Stimulated activated CD4-positive, alpha-beta T cell treated with anti-CD3 and anti-CD28 coated beads, Interleukin-4, amount 100 ng/mL, for 24 hours (primary cell): Measurements from ENCODE around the gene STX4.

Source experiments
- DNase-seq: peaks from one replicate; pipeline ENCODE4 v3.0.0-alpha.2; 2020

The STX4 gene

DNA sequence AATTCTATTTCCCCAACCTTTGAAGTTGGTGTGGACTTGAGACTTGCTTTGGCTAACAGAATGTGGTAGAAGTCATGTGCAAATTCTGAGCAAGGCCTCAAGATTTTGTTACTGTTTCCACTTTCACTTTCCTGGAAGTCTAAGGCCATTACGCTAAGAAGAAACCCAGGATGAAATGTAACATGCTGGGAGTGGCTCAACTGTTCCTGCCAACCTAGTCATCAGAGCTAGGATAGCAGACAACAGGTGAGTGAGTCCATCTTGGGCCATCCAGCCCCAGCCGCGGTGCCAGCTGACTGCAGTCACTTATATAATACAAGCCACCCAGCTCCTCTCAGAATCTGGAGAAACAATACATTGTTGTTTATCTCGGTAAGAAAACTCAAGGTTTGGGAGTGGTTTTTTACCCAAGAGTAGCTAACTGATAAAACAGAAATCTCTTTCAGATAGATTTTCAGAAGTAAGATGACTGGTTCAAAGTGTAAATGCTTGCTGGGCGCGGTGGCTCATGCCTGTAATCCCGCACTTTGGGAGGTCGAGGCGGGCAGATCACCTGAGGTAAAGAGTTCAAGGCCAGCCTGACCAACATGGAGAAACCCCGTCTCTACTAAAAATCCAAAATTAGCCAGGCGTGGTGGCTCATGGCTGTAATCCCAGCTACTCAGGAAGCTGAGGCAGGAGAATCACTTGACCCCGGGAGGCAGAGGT is 10.7 kb upstream of the STX4 start:
- no peak for DNase-seq

DNA sequence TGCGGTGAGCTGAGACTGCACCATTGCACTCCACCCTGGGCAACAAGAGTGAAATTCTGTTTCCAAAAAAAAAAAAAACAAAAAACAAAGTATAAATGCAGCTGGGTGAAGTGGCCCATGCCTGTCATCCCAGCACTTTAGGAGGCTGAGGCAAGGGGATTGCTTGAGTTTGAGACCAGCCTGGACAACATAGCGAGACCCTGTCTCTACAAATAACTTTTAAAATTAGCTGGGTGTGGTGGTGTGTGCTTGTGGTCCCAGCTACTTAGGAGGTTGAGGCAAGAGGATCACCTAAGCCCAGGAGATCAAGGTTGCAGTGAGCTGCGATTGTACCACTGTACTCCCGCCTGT is 10.1 kb upstream of the STX4 start:
- DNase-seq = no peak

DNA sequence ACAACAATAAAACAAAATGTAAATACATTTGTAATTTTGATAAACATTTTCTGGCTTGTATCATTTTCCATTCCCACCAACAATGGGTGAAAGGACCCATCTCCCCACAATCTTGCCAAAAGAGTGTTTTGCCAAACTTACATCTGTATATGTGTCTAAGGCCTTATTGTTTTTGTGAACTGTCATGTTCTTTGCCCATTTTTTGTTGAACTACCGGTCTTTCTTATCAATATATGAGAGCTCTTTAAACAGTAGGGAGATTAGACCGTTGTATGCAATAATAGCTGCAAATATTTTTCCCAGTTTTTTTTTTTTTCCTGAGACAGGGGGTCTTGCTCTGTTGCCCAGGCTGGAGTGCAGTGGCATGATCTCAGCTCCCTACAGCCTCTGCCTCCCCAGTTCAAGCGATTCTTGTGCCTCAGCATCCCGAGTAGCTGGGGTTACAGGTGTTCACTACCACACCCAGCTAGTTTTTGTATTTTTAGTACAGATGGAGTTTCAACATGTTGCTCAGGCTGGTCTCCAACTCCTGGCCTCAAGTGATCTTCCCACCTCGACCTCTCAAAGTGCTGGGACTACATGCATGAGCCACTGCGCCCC is 9.6 kb upstream of the STX4 start:
- DNase-seq = no peak

DNA sequence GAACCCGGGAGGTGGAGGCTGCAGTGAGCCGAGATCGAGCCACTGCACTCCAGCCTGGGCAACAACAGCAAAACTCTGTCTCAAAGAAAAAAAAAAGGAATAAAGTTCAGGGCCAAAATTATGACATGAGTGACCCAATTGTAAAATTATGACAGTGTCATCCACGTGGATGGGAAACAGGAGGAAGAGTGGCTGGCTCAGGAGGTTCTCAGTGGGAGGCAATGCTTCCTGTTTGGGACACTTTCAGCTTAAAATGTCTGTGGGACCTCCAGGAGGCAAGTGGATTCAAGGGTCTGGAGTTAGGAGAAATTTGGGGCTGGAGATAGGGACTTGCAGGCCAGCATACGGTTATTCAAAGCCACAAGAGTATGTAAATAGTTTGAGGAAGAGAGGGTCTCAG is 8.0 kb upstream of the STX4 start:
- DNase-seq = no peak

DNA sequence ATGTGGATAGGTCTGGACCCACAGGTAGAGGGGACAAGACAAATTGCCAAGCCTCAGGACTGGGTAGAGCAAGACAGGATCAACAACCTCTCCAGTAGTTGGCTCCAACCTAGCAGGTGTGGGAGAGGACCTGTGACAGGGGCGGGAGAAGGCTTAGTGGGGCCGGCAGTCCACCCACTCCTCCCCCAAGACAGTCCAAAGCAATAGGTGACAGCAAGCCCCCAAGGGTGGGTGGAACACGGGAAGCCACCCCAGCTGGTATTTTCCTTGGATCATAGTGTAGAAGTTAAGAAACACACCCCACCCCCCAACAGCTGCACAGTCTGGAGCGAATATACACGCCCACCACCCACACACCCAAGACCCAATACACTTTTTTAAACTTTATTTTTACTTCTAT is 4.1 kb upstream of the STX4 start:
- no peak for DNase-seq

DNA sequence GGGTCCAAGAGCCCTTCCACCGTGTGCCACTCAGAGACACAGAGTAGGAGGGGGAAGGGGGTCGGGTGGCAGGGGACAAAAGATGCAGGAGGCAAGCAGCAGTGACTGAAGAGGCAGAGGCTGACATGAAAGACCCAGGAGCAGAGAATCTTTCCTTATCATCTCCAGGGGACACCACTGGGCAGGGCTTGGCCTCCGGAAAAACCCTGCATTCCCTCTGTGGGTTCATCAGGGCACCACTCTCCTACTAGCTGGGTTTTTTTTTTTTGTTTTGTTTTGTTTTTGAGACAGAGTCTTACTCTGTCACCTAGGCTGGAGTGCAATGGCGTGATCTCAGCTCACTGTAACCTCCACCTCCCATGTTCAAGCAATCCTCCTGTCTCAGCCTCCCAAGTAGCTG is 2.1 kb upstream of the STX4 start:
- no peak for DNase-seq

DNA sequence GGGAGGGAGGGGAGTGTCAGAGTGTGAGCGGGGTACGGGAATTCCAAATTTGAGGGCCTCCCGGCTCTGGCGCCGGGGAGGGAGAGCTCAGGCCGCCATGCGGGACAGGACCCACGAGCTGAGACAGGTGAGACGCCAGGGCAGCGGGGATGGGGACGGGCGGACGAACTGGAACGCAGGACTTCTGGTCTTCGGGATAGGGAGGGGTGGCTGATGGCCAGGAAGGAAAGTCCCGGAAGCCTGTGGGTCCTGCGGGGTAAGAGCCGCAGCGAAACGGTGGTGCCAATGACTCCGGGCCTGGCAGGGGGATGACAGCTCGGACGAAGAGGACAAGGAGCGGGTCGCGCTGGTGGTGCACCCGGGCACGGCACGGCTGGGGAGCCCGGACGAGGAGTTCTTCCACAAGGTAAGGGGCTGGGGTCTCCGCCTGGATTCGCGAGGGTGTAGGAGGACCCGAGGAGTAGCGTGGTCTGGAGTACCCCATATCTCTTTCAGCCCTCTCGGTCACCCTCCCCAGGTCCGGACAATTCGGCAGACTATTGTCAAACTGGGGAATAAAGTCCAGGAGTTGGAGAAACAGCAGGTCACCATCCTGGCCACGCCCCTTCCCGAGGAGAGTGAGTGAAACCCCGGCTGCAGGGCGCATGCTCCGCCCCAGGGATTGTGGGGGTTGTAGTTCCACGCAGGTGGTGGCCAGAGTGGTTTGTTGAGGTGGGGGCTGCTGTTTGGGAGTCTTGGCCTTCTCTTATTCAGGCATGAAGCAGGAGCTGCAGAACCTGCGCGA is 543 bp downstream of the STX4 start:
- DNase-seq = peak; percentile 91

DNA sequence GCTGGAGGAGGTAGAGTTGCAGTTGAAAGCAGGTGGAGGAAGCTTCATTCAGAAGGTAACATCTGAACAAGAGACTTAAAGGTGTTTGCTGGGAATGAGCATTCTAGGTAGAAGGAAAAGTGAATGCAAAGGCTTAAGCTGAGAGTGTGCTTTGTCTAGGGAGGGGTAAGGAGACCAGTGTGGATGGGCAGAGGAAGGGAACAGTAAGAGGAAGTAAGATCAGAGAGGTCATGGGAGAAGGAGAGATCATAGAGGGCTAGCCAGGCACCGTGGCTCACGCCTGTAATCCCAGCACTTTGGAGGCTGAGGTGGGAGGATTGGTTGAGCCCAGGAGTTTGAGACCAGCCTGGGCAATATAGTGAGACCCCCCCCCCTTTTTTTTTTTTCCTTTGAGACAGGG is 3.3 kb downstream of the STX4 start:
- no peak for DNase-seq

DNA sequence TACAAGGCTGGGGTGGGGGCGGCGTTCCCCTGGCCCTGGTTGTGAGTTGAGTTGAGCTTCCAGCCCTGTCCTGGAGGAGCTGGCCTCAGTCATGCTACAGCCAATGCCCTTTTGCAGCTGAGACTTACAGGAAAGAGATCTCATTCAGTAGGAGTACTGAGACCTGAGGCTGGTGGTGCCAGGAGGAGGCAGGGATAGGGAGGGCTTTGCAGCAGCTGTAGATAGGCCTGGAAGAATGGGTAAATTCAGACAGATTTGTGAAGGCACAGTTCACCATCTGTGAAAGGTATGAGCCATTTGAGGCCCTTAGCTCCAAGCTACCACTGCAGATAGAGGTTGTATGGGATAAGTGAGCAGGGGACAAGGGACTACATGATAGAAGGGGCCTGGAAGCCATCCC is 5.6 kb downstream of the STX4 start:
- no peak for DNase-seq

DNA sequence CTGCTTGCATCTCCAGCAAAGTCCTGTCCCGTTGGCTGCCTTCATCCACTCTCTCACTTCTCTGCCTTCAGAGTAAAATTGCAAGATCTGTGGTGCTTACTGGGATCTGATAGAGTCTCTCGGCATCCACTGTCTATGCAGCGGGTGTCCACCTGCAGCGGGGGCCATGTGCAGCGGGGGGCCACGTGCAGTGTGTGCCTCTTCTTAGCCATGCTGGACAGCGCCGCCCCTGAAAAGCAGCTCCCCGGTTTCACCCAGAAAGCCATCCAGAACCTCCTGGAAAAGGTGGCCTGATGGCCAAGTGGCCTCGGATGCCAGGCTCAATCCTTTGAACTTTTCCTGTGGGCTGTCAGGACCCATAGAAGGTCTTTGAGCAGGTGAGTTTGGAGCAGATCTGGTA is 9.5 kb downstream of the STX4 start:
- no peak for DNase-seq

DNA sequence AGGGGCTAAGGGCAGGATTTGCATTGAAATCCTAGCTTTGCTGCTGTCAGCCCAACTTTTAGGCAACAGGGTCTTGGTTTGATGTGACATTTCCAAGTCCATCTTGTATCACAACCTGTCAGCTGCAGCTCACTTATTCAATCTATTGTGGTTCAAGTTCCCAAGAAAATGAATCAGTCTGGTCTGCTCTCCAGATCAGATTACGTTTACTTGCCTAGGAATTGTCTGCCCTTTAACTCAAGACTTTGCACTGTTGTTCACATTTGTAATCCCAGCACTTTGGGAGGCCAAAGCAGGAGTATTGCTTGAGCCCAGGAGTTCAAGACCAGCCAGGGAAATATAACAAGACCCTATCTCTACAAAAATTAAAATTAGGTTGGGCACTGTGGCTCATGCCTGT is 10.0 kb downstream of the STX4 start:
- DNase-seq = no peak

DNA sequence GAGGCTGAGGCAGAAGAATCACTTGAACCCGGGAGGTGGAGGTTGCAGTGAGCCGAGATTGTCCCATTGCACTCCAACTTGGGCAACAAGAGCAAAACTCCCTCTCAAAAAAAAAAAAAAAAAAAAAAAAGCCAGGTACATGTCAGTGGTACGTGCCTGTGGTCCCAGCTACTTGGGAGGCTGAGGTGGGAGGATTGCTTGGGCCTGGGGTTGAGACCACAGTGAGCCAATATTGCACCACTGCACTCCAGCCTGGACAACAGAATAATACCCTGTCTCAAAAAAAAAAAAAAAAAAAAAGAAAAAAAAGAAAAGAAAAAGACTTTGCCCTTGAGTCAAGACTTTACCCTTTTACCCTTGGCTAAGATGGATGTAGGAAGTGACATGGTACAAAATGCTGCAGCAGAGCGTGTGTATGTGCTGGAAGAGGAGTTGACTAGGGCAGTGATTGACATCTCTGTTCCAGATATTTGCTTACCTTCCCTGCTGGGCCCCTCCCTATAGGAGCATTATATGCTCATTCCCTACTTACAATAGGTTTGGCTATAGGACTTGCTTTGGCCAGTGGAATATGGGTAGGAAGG is 10.6 kb downstream of the STX4 start:
- no peak for DNase-seq

DNA sequence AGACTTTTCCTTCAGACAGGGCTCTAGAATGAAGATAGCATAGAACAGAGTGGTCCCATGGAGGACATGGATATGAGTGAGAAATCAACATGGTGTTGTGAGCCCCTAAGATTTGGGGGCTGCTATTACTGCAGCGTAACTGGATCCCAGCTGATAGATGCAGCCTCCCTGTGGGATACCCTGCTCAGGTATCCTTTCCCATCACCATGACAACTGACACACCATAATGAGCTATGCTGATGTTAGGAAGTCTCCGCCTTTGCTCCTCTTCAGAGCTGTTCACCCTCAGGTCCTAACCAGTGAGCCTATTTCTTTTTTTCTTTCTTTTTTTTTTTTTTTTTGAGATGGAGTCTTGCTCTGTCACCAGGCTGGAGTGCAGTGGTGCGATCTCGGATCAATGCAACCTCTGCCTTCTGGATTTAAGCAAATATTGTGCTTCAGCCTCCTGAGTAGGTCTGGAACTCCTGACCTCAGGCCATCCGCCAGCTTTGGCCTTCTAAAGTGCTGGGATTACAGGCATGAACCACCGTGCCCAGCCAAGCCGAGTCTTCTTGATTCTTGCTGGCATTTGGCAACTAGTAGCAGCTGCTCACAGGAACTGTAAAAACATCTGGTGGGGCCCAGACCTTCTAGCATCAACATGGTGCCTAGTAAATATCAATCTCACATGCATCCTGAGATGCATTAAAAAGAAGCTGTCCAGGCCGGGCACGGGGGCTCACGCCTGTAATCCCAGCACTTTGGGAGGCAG is 17.1 kb downstream of the STX4 start:
- no peak for DNase-seq

DNA sequence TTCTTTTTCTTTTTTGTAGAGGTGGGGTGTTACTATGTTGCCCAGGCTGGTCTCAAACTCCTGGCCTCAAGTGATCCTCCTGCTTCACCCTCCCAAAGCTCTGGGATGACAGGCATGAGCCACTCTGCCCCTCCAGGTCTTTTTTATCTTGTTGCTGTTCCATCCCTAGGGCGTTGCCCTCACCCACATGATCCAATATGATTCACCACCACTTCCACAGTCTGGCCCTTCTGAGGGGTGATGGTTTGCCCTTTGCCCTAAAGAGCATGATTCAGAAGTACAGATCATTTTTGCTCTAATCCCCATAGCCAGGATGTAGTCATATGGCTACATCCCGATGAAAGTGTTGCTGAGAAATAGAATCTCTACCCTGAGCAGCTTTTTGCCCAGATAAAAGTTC is 18.8 kb downstream of the STX4 start:
- no peak for DNase-seq

DNA sequence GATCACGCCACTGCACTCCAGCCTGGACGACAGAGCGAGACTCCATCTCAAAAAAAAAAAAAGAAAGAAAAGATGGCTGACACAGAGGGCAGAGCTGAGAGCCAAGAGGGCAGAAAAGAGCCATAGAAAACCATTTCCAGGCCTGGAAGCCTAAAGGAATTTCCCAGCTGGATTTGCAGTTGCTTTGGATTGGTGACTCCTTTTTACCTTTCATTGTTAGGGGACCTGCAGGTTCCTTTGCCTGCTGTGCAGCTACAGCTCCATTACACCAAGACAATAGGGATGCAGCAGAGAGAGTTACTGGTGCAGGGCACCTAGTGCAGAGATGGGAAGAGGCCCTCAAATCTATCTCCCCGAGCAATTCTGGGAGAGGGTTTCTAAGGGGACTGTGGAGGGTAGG is 22.3 kb downstream of the STX4 start:
- no peak for DNase-seq

DNA sequence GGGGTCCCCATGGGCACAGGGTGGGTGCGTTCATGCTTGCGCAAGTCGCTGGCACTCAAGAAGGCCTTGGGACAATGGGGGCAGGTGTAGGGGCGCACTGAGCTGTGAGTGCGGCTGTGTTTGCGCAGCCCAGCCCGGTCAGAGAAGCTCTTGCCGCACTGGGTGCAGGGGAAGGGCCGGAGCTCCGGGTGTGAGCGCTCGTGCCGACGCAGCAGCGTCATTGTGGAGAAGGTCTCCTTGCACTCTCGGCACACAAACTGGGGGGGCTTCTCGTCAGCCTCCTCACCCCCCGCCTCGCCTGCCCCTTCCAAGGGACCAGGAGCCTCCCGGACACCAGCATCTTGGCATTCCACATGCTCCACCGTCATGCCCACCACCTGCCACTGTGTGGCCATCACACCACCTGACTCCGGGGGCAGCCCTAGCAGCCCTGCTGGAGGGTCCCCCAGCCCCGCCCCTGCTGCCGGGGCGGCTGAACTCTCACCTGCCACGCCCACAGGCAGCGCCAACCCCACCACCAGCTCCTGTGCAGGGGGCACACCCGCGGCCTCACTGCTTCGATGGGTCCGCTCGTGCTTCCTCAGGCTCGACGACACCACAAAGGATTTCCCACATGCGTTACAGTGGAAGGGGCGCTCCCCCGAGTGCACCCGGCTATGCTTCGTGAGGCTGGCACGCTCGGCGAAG is 27.9 kb downstream of the STX4 start:
- DNase-seq = no peak

DNA sequence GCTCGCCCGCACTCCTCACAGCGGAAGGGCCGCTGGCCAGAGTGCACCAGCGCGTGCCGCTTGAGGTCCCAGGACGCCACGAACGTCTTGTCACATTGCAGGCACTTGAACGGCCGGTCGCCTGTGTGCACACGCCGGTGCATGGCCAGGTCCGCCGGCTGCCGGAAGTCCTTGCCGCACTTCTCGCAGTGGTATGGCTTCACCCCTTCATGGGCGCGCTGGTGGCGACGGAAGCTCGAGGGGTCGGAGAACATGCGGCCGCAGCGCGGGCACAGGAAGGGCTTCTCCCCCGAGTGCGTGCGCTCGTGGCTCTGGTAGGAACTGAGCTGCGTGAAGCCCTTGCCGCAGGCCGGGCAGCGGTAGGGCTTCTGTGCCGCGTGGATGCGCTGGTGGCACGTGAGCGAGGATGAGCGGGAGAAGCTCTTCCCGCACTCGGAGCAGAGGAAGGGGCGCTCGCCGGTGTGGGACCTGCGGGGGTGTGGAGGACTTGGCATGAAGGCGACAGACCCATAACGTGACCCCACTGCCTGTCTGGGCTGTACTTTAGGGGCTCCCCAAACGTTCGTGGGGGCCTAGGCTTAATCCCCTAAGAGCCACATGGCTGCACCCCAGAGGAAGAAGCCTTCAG is 28.6 kb downstream of the STX4 start:
- DNase-seq = no peak

DNA sequence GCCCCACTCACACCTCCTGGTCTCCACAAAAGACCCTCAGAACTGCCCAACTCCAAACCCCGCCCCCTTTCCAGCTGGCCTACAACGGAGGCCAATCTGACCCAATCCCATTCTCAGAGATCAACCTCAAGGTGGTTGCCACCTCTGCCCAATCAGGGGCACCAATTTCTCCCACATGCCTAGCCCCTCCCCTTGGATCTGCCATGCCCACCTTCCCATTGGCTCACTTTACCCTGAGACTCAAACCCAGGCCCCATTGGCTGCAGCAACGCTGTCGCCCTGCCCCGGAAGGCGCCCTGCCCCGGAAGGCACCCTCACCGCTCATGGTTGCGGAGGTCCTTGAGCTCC is 30.1 kb downstream of the STX4 start:
- DNase-seq = no peak

DNA sequence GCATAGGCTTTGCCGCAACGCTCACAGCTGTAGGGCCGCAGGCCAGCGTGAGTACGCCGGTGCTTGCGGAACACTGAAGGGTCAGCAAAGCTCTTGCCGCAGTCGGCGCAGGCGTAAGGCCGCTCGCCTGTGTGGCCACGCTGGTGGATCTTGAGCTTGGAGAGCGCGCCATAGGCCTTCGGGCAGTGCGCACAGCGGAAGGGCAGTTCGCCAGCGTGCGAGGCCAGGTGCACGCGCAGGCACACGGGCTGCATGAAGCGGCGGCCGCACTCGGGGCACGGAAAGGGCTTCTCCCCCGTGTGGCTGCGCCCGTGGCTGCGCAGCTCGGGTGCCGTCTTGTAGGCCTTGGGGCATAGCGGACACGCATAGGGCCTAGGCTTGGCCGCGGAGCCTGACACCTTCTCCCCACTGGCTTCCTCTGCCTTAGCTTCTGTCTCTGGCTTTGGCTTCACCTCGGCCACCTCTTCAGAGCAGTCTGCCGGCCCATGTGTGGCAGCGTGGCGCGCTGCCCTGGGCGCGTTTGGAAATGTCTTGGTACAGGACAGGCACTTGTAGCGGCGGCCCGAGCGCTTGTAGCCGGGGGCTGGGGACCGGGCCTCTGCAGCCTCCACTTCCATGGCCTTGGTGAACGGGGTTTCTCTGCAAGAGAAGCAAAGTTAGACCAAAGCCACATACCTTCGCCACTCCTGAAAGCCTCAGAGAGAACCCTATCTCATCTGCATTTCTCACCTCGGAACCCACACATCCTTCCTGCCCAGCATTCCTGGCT is 30.7 kb downstream of the STX4 start:
- DNase-seq = no peak

DNA sequence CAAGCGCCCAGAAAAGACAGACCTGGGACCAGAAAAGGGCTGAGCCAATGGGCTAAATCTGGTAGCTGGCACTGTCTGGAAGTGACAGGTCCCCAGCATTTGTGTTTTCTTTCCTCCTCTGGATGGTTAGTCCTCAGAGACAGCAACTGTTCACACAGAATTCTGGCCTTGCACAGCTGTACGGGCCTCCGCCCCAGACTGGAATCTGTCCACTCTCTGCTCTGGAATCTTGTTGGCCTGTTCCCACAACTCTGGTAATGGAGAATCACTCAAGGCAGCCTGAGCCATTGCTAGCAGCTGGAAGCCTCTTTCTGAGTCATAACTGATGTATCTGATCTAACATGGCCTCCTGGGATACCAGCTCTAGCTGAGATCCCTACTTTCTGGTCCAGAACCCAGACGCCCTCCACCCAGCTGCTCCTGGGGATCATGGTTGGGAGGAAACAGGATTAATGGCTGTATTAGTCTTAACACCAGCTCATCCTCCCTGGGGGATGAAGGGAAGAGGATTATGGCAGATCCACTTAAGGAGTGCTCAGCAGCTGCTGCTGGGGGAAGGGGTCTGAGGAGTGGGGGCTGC is 31.6 kb downstream of the STX4 start:
- DNase-seq = no peak

DNA sequence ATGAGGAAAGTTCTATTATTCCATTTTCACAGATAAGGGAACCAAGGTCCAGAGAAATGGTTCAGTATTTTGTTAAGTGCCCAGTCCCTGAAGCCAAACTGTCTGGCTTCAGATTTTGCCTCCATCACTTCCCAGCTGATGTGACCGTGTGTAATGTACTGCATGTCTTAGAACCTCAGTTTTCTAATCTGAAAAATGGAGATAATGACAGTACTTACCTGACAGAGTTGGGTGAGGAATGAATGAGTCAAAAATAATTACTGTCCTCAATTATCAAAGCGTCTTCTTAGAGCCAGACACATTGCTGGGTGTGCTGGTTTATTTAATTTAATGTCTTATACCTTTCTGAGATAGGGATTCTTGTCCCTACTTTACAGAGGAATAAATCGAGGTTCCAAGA is 34.0 kb downstream of the STX4 start:
- DNase-seq = no peak
